B cell (primary cell): ENCODE data around the gene MUC22. TPM values are rescaled to one million over a fixed set of nuclear protein-coding genes. Genes with fewer than 3 reads are reported as not detected.

Experiments
- ATAC-seq: fragments of 200-7000 bp; cut with Tn5 transposase; one replicate; pipeline ENCODE4 v1.10.0; 2021; ENCODE audit warnings: low read depth, mild to moderate bottlenecking, moderate number of reproducible peaks, moderate library complexity
- CTCF ChIA-PET: fragments of 350-600 bp; sonication (Branson Sonifier 250); formaldehyde crosslinking; loops from one replicate; lab custom pipeline; 2021; ENCODE audit warnings: antibody characterized with exemption, inconsistent platforms; lab: Charles Lee
- POLR2A ChIA-PET: fragments of 350-600 bp; sonication (Branson Sonifier 250); formaldehyde crosslinking; loops from one replicate; lab custom pipeline; 2021; ENCODE audit warnings: antibody characterized with exemption; lab: Charles Lee
- DNase-seq: peaks from one replicate; pipeline ENCODE4 v3.0.0; 2013
- H2AFZ ChIP-seq: 2 replicates; pipeline ENCODE4 v1.6.1; 2012; ENCODE audit warnings: mild to moderate bottlenecking, low read depth, low read length; ENCODE audit not compliant: insufficient read depth, poor library complexity, severe bottlenecking
- H3K27ac ChIP-seq, 2 donors: 1 replicate in 1 of 2; 2 replicates in 1 of 2; pipeline ENCODE4 v1.5.1; 2012 to 2013; ENCODE audit warnings: low read length in 2 of 2, mild to moderate bottlenecking in 2 of 2, moderate library complexity in 1 of 2
- H3K27me3 ChIP-seq, 4 experiments: fragments of 200-600 bp in 1 of 4; sonication (generic) in 1 of 4; replicated peaks in 1 of 4; 1 replicate in 2 of 4; 2 replicates in 2 of 4; pipeline versions ENCODE4 v1.6.1 to v1.7.0; 2013 to 2016; ENCODE audit warnings: low read length in 3 of 4, mild to moderate bottlenecking in 2 of 4, mixed read lengths in 1 of 4, moderate library complexity in 1 of 4; ENCODE audit not compliant: insufficient read depth in 4 of 4, control insufficient read depth in 3 of 4; ENCODE audit errors: control extremely low read depth in 1 of 4
- H3K36me3 ChIP-seq, 2 experiments: replicated peaks in 1 of 2; 1 replicate in 1 of 2; 2 replicates in 1 of 2; pipeline versions ENCODE4 v1.6.1 to v1.7.1; 2013; ENCODE audit warnings: low read length in 1 of 2; ENCODE audit not compliant: insufficient read depth in 2 of 2, control insufficient read depth in 1 of 2; ENCODE audit errors: control extremely low read depth in 1 of 2, extremely low read depth in 1 of 2
- H3K4me1 ChIP-seq, 2 donors: fragments of 200-600 bp in 1 of 2; sonication (generic) in 1 of 2; 1 replicate in 1 of 2; 2 replicates in 1 of 2; pipeline versions ENCODE4 v1.5.1 to v1.6.1; 2013 to 2017; ENCODE audit warnings: low read length in 2 of 2; ENCODE audit not compliant: control insufficient read depth in 2 of 2, insufficient read depth in 2 of 2
- H3K4me2 ChIP-seq: replicated peaks from 2 replicates; pipeline ENCODE3; 2012; ENCODE audit warnings: mild to moderate bottlenecking, low read depth, low read length; ENCODE audit not compliant: poor library complexity, severe bottlenecking
- H3K4me3 ChIP-seq, 5 experiments: fragments of 200-600 bp in 1 of 5; sonication (generic) in 1 of 5; 1 replicate in 3 of 5; 2 replicates in 2 of 5; pipeline versions ENCODE4 v1.5.1 to v1.7.0; 2011 to 2016; ENCODE audit warnings: low read length in 4 of 5, mild to moderate bottlenecking in 4 of 5, low read depth in 2 of 5, control low read depth in 1 of 5, moderate library complexity in 1 of 5; ENCODE audit not compliant: insufficient read depth in 1 of 5; ENCODE audit errors: control extremely low read depth in 1 of 5, extremely low read depth in 1 of 5
- H3K79me2 ChIP-seq: fragments of 200-600 bp; sonication (generic); one replicate; pipeline ENCODE4 v1.6.0; 2016; ENCODE audit warnings: low read length; ENCODE audit not compliant: control insufficient read depth, insufficient read depth
- H3K9ac ChIP-seq: fragments of 200-600 bp; sonication (generic); 2 replicates; pipeline ENCODE4 v1.6.1; 2017; ENCODE audit warnings: mild to moderate bottlenecking, low read length, moderate library complexity
- H3K9me3 ChIP-seq, 3 donors: one replicate each; pipeline versions ENCODE4 v1.6.1 to v1.7.1; 2013; ENCODE audit warnings: low read length in 2 of 3; ENCODE audit not compliant: control insufficient read depth in 2 of 3, insufficient read depth in 1 of 3; ENCODE audit errors: control extremely low read depth in 1 of 3
- H4K20me1 ChIP-seq: 2 replicates; pipeline ENCODE4 v1.6.0; 2012; ENCODE audit warnings: mild to moderate bottlenecking, low read length; ENCODE audit not compliant: insufficient read depth, control insufficient read depth, poor library complexity, severe bottlenecking
- H3K27ac Mint-ChIP-seq: one replicate; pipeline ENCODE4 v1.8.0; 2021; ENCODE audit warnings: mixed read lengths
- H3K27me3 Mint-ChIP-seq: one replicate; pipeline ENCODE4 v1.8.0; 2021; ENCODE audit warnings: mixed read lengths
- H3K4me1 Mint-ChIP-seq: one replicate; pipeline ENCODE4 v1.8.0; 2021; ENCODE audit warnings: mixed read lengths
- H3K4me3 Mint-ChIP-seq: one replicate; pipeline ENCODE4 v1.8.0; 2021; ENCODE audit warnings: mixed read lengths
- H3K9me3 Mint-ChIP-seq: one replicate; pipeline ENCODE4 v1.8.0; 2022; ENCODE audit warnings: mixed read lengths; ENCODE audit not compliant: insufficient read depth
- EZH2 ChIP-seq: IDR thresholded peaks from 2 replicates; pipeline ENCODE4 v1.6.1; 2012; ENCODE audit warnings: borderline replicate concordance, low read depth, mild to moderate bottlenecking, moderate library complexity, low read length; ENCODE audit not compliant: insufficient read depth, poor library complexity, severe bottlenecking
- WGBS: methylation state at CpG from one replicate; pipeline ENCODE4 v1.1.5; 2013; ENCODE audit warnings: missing lambda C conversion rate; ENCODE audit not compliant: insufficient coverage; 5-methylcytosine and 5-hydroxymethylcytosine counted together
- intact Hi-C: fragments of 100-400 bp; cut with micrococcal nuclease; formaldehyde crosslinking; loops from one replicate; pipeline ENCODE4 v1.10.0; 2022
- polyA plus RNA-seq: library from polyadenylated mRNA; depleted of rRNA; stranded (reverse); fragments of >200 nt; gene quantifications from 2 replicates; pipeline ENCODE4 v1.2.3, GENCODE V29; 2012
- total RNA-seq, 2 donors: library from RNA; stranded (reverse); fragments of 120-200 nt in 1 of 2; gene quantifications; 1 replicate in 1 of 2; 2 replicates in 1 of 2; pipeline versions ENCODE4 v1.2.3 to v1.2.4, GENCODE V29; 2013 to 2022
- TF ChIP-seq, protein P1 (sequence below): fragments of 200-600 bp; IDR thresholded peaks from one replicate; pipeline ENCODE4 v1.8.0; 2022; ENCODE audit warnings: antibody characterized with exemption, mild to moderate bottlenecking

MUC22 gene
- total and polyA plus RNA-seq, 2 donors (not counting 1 experiment from before 2014, with no cell fraction given) = not detected

DNA sequence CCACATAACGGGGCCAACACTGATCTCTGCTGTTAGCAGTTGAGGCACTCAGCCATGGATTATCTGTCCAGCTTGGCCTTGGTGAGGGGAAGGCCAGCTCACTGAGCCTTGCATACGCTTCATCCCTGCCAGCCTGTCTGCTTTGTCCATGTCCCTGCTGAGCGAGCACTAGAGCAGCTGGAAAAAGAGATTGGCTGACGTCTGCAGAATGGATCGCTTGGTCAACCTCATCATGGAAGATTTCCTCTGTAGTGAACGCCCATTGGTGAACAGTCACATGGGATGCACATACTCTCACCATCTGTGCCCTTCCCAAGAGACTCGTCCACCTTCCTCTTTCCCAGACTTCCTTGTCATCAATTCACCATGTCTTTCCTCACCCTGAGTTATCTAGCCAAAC, 26.9 kb downstream of the MUC22 start:
- TF ChIP-seq, protein P1, sequence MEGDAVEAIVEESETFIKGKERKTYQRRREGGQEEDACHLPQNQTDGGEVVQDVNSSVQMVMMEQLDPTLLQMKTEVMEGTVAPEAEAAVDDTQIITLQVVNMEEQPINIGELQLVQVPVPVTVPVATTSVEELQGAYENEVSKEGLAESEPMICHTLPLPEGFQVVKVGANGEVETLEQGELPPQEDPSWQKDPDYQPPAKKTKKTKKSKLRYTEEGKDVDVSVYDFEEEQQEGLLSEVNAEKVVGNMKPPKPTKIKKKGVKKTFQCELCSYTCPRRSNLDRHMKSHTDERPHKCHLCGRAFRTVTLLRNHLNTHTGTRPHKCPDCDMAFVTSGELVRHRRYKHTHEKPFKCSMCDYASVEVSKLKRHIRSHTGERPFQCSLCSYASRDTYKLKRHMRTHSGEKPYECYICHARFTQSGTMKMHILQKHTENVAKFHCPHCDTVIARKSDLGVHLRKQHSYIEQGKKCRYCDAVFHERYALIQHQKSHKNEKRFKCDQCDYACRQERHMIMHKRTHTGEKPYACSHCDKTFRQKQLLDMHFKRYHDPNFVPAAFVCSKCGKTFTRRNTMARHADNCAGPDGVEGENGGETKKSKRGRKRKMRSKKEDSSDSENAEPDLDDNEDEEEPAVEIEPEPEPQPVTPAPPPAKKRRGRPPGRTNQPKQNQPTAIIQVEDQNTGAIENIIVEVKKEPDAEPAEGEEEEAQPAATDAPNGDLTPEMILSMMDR = no peak
- TF ChIP-seq EZH2 = no peak
- no peak overlapping the region for H3K9ac ChIP-seq
- WGBS = 77% methylated on average over 7 of the region's 7 CpGs
- Mint-ChIP-seq H3K4me3 (no peak overlapping the region), H3K9me3 (no peaks in the 10 kb centered on the region), H3K4me1 (no peaks in the 10 kb centered on the region), H3K27ac (no peak overlapping the region), H3K27me3 (peaks cover 25% of the 10 kb centered on the region)
- no peak overlapping the region for H3K4me2 ChIP-seq
- H4K20me1 ChIP-seq = no peaks in the 10 kb centered on the region
- DNase-seq (no peak), ATAC-seq (no peak)
- H3K79me2 ChIP-seq = no peaks in the 10 kb centered on the region
- H3K36me3 ChIP-seq = no peaks in the 10 kb centered on the region
- H3K27me3 ChIP-seq = peaks cover 0 to 17% (median 0%) of the 10 kb centered on the region in 4 experiments
- no peaks in the 10 kb centered on the region for H3K9me3 ChIP-seq
- no peaks in the 10 kb centered on the region for H3K4me1 ChIP-seq
- ChIA-PET POLR2A (no interaction called here), CTCF (no interaction called here)
- H2AFZ ChIP-seq = no peak overlapping the region
- H3K4me3 ChIP-seq = no peak overlapping the region
- H3K27ac ChIP-seq = no peak overlapping the region
- intact Hi-C loops = no loop called here

DNA sequence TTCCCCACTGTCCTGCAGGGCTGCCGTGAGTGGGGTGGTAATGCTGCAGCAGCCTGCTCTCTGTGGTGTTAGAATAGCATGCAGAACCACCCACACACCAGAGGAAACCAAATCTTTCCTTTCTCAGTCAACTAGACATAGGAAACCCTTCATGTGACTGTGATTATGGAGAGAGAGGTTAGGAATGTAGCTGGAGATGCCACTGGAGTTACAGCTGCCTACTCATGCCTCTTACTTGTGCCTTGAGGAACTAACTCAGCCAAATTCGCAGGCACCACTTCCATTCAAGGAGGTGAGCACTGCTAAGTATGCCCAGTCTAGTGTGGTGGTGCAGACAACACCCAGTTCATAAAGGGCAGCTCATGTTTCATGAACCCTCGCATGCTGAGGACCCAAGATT, 27.4 kb downstream of the MUC22 start:
- no peaks in the 10 kb centered on the region for H3K36me3 ChIP-seq

More for the DNA sequence above, 27.4 kb downstream of the MUC22 start:
- CTCF ChIA-PET = no interaction called here
- no peak for TF ChIP-seq EZH2
- TF ChIP-seq, protein P1 = no peak
- Mint-ChIP-seq H3K27ac (no peak overlapping the region), H3K4me1 (peaks cover 2% of the 10 kb centered on the region), H3K27me3 (peaks cover 25% of the 10 kb centered on the region), H3K9me3 (no peaks in the 10 kb centered on the region), H3K4me3 (no peak overlapping the region)
- POLR2A ChIA-PET = no interaction called here
- H3K79me2 ChIP-seq = no peaks in the 10 kb centered on the region
- DNase-seq (no peak), ATAC-seq (no peak)
- H3K27ac ChIP-seq = no peak overlapping the region
- H3K9ac ChIP-seq = no peak overlapping the region
- H3K4me2 ChIP-seq = no peak overlapping the region
- no peak overlapping the region for H3K4me3 ChIP-seq
- peaks cover 2% of the 10 kb centered on the region in 2 donors for H3K4me1 ChIP-seq
- no peaks in the 10 kb centered on the region for H4K20me1 ChIP-seq
- H3K9me3 ChIP-seq = no peaks in the 10 kb centered on the region
- no peak overlapping the region for H2AFZ ChIP-seq
- 50% methylated on average over 2 of the region's 3 CpGs for WGBS
- H3K27me3 ChIP-seq = peaks cover 0 to 13% (median 0%) of the 10 kb centered on the region in 4 experiments
- intact Hi-C loops = no loop called here
